NCI-H1105 (cell line): ENCODE measurements around the gene GTPBP4.
"Not testable (repeated sequence)": the region's sequence is repeated elsewhere in the genome, so short reads cannot be mapped to it uniquely, and the experiment has no call there.

ENCODE experiments used
- DNase-seq: peaks from one replicate; lab custom pipeline; 2025; lab: John Stamatoyannopoulos, UW

GTPBP4 gene

DNA sequence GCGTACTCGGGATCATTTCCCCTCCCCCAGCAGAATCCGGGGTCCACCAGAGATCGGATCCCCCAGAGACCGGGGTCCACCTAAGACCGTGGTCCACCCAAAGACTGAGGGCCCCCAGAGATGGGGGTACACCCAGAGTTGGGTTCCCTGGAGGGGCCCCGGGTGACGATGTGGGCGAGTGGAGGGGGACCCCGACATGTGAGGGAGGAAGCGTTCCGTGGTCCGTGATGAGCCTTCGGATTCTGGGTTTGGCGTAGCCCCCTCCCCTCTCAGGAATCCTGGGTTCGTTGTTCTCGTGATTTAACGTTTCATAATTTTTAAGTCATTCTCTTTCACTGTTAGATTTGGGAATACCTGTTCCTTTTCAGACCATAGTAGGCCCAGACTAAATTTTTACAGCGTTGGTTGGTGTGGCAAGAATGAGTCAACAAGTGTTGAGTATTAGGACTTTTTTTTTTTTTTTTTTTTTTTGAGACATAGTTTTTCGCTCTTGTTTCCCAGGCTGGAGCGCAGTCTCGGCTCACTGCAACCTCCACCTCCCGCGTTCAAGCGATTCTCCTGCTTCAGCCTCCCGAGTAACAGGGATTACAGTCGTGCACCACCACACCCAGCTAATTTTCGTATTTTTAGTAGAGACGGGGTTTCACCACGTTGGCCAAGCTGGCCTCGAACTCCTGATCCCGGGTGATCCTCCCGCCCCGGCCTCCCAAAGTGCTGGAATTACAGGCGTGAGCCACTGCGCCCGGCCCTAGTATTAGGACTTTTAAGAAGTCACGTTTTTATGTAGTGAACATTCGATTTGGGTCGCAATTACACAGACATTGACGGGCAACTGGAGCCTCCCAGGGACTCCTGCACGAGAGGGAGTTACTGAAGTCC, 672 bp downstream of the GTPBP4 start:
- no peak for DNase-seq

DNA sequence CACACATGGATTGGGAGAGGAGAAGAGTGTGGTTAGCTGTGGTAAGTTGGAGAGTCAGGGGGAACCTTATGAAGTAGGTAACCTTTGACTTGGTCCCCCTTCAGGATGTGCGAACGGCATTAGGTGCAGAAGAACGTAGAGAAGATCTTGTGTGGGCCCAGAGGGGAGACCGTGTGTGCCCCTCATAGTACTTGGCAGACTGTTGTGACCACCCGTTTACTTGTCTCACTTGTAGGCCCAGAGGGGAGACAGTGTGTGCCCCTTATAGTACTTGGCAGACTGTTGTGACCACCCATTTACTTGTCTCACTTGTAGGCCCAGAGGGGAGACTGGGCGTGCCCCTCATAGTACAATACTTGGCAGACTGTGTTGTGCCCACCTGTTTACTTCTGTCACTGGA, 2.6 kb downstream of the GTPBP4 start:
- no peak for DNase-seq

DNA sequence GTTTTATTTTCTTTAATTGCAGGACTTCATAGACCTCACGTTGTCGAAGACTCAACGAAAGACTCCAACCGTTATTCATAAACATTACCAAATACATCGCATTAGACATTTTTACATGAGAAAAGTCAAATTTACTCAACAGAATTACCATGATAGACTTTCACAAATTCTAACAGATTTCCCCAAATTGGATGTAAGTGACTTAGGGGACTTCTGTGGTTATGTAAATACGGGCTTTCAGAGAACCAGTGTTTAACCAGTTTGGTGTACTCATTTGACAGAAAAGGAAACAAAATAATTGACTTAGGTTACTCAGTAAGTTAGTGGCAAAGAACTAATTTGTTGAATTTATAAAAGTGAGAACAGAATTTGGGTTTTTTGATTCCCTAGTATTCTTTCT, 4.2 kb downstream of the GTPBP4 start:
- DNase-seq: no peak

DNA sequence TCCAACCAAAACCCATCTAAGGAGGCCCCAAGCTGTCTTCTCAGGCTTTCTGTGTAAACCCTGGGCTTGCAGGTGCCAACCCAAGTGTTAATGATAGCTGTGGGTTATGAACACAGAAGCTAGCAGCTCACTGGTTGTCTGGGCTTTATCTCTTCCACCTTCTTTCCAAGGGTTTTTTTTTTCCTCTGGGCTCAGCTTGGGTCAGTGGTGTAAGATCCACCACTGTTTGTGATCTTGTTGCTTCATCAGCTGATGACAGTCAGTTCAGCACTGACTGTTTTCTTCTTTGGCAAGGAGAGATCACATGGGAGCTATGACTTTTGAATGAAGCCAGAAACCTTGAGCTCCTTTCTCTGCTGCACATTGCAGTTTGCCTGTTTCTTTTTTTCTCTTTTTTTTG, 4.6 kb downstream of the GTPBP4 start:
- DNase-seq: no peak

DNA sequence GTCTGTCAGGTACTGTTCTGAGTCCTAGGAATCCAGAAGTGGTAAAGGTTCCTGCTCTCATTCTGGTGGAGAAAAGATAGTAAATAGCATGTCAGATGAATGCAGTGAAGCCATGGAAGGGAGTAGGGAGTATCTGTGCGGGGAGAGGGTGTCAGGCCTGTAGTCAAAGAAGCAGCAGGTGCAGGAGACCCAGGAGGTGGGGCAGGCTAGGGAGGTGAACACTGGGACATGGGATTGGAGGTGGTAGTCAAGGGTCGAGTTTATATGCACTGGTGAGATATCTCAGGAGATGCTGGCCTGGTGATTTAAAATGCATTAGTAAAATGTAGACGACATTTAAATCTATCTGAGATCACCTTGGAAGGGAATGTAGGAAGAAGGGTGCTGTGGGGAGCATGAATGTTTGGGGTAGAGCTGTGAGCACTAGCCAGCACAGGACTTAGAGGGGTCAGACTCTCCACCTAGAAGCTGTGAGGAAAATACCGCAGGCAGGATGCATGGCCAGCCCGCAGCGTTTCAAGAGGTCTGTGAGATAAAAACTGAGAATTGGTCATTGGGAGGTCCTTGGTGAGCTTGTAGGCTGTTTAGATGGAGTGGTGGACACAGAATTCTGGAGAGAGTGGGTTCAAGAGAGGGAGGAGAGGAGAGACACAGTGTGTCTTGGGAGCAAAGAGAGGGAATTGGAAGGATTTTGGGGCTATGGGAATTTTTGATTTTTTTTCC, 6.8 kb downstream of the GTPBP4 start:
- no peak for DNase-seq

DNA sequence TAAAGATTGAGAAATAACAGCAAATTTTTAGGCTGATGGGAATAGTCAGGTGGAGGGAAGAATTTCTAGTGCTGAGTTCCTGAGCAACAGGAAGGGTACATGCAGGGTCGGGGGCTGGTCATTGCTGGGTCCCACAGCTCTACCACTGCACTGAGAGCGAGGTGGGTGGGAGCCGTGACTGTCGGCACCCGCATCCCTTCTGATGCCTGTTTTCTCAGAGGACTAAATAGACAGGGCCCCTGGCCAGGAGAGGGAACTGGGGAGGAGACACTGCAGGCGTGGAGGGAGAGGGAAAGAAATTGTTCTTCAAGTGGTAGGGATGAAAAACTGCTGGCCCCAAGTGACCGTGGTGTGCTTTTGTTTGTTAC, 7.3 kb downstream of the GTPBP4 start:
- no peak for DNase-seq

DNA sequence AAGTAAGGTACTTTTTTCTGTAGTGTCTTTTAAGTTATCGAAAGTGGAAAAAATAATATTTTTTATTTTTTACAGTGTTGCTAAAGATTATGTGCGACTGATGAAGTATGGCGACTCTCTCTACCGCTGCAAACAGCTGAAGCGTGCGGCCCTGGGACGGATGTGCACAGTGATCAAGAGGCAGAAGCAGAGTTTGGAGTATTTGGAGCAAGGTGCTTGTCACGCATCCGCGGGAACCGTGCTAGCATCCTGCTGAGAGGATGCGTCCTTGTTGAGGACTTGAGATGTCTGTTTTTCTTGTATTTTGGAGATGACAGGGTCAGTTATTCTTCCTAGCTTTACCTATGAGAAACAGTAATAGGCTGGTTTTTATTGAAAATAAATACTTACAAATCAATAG, 7.8 kb downstream of the GTPBP4 start:
- no peak for DNase-seq

DNA sequence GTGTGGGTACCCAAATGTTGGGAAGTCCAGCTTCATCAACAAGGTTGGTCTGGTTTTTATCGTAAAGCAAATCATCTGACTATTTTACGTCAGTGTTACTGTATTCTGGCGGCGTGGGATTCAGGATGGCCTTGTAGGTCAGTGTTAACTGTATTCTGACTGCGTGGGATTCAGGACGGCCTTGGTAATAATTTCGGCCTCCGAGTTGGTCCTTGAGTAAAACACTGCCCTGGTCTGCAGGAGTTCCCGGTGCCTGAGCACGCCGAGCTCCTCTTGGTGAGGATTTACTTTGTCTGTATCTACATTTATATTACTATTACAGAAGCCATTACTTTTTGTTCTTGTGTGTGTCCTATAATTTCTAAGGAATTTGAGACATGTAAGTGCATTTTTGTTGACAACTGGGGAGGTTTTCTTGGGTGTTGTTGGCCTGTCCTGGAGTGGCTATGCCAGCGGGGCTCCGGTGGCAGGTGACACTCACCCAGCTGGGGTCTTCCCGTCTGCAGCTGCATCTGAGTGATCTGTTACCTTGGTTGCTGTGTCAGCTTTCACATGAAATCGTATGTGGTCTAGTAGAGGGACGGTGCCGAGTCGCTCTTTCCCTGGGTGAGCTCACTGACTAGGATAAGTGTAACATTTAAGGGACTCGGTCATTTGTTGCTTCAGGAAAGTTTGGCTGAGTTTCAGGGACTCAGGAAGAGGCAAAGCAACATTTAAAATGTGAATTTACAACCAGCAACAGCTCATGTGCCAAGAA, 9.2 kb downstream of the GTPBP4 start:
- DNase-seq: no peak

DNA sequence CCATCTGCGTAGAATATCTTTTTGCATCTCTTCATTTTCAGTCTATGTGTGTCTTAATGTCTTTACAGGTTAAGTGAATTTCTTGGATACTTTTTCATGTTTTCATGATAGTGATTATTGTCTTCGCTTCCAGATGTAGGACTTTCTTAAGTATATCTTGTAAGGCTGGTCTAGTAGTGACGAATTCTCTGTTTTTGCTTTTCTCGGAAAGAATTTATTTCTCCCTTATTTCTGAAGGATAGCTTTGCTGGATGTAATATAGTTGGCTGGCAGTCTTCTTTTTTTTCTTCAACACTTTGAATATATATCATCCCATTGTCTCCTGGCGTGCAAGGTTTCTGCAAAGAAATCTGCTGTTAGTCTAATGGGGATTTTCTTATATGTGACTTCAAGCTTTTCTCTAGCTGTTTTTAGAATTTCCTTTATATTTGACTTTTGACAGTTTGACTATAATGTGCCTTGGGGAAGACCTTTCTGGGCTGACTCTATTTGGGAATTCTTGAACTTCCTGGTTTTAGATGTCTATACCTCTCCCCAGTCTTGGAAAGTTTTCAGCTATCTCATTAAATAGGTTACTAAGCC, 14.3 kb downstream of the GTPBP4 start:
- no peak for DNase-seq

DNA sequence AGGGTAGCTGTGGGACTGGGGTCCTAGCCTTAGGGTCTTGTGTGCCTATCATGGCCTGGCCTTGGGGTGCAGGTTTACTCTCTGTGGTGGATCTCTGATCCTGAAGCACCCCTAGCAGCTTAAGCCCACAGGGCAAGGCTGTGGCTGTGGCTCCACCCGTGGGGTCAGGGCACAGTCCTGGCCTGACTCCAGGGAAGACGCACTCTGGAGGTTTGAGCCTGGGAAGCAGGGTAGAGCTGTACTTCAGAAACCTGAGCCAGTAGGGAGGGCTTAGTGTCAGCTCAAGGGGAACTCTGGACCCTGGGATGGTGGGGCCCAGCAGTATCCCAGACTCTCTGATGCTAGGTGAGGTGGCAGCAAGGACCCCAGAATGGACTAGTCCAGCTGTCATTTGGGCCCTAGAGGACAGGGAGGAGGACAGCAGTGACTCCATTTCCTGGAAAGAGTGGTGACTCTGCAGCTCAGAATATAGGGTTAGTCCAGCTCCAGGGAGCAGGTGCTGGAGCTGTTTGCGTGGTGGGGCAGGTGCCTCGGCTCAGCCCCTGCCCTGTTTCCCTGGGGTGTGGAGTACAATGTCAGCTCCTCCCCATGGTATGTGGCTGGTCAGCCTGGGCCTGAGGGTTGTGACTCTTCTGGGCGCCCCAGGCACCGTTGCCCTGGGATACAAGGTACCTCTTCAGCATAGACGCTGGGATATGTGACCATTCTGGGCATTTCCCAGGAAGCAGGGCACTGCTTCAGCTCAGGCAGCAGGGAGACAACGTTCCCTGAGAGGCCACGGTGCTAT, 15.8 kb downstream of the GTPBP4 start:
- no peak for DNase-seq

DNA sequence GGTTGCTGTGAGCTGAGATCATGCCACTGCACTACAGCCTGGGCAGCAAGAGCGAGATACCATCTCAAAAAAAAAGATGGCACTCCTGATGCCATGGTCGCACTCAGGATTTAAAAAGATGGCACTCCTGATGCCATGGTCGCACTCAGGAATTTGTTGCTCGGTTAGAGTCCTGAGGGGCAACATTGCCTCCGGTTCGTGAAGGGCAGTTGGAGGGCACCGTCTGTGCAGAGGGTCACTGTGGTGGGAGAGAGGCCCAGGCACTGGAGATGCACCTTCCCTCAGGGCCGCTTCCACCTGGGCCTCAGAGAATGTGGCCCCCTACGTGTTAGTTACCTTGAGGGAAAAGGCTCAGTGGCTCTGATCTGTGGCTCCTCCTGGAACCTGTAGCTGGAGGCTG, 18.3 kb downstream of the GTPBP4 start:
- DNase-seq: no peak

DNA sequence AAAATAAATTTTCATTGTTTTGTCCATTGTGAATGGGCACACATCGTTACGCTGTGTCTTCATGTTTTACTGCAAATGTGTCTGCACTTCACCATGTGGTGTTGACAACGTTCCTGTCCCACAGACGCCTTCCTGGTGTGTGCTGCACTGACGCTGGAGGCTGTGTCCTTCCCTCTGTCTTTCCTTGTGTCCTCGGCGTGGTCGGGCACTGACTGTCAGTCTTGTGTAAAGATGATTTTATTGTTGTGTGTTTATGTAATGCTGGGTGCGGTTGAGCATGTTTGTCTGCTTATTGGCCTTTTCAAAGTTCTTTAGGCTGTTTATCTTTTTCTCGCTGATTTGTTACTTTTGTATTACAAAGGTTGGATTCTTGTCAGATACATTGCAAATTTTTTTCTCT, 19.3 kb downstream of the GTPBP4 start:
- no peak for DNase-seq

DNA sequence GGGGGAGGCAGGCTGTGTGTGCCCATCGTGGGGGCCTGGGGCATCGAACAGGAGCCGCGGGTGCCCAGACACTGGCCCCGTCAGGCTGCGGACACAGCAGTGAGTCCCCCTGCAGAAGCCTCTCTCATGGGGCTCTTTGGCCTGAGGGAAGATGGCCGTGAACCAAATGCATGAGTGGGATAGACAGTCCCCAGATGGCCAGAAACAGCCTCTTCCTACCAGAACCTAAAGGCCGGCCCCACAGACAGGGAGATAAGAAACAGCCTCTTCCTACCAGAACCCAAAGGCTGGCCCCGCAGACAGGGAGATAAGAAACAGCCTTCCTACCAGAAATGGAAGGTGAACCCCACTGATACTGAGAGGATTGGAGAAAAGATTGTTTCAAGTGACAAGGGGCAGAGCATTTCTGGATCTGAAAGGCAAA, 20.8 kb downstream of the GTPBP4 start:
- no peak for DNase-seq

DNA sequence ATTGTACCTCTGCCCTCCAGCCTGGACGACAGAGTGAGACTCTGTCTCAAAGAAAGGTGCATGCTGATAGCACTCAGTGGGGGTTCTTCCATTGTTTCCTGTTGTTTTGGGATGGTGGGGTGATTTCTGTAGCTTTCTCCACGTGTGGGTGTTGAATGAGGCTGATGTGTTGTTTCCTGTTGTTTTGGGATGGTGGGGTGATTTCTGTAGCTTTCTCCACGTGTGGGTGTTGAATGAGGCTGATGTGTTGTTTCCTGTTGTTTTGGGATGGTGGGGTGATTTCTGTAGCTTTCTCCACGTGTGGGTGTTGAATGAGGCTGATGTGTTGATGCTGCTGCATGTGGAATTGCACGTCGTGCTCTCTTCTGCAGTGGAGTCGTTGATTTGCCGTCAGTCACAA, 21.7 kb downstream of the GTPBP4 start:
- not testable (repeated sequence) for DNase-seq

DNA sequence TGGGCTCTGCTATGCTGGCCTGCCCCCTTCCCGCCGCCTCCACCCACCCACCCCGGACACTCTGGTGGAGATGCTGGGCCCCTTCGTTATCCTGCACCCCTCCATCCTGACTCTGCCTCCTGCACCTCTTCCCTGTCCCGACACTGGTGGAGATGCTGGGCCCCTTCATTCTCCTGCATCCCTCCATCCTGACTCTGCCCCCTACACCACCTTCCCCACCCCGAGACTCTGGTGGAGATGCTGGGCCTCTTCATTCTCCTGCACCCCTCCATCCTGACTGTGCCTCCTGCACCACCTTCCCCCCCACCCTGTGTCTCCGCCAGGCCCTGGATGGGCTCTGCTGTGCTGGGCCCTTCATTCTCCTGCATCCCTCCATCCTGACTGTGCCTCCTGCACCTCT, 22.5 kb downstream of the GTPBP4 start:
- DNase-seq: no peak

DNA sequence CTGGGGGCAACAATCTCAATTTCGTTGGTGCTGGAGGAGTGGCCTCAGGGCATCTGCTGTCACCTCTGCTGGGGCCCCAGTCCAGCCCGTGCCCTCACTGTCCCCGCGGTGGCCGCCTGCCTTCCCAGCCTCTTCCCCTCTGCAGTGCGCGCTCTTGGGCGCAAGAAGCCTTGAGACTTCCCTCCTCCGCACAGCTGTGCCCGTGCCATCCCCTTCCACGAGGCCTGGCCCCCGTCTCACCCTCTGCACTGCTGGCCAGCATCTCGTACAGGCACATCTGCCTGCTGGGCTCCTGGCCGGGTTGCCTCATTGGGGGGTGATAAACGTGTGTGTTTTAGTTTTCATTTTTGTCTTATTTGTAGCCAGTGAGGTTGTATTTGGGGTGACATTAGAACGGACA, 23.5 kb downstream of the GTPBP4 start:
- DNase-seq: no peak

DNA sequence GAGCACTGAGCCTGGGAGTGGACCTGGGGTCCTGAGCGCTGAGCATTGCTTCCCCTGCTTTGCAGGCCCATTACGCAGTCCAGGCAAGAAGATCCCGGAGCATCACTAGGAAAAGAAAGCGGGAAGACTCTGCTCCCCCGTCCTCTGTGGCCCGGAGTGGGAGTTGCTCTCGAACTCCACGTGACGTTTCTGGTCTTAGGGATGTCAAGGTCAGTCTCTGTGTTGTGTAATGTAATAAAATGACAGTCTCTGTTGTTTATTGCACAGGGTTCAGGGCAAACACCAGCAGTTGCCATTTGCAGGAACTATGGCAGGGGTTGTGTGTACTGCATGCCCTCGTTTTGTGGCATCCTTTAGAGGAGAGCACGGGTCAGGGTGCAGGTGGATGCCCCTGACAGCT, 27.5 kb downstream of the GTPBP4 start:
- no peak for DNase-seq

DNA sequence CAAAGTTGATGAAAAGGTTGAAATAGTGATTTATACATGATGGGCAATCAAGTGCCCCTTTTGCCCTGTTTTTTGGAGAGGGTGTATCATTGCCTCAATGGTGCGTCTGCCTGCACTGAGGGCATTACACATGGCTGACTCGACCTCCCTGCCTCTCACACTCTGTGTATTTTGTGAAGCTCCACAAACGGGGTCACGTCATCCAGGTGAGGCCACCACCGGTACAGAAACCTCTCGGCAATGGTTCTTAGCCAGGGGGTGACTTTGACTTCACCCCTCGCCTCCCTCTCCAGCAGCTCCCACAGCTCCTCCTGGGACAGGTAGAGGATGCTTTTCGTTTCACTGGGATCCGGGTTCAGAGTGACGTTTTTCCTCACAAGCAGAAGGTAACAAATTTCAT, 31.1 kb downstream of the GTPBP4 start:
- no peak for DNase-seq

DNA sequence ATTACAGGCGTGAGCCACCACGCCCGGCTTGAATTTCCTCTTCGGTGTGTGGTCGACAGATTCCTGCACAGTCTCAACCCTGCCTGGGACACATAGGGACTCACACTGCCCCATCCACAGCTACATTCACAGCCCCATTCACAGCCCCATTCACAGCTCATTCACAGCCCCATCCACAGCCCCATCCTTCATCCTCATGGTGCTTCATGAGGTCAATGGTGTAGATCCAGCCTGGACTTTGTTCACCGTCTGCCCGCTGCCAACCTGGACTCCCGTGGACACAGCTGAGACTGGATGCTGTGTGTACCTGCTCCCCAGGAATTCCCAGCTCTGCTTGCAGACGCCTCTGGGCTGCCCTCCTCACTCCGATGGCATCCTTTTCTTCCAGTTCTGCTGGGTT, 32.2 kb downstream of the GTPBP4 start:
- DNase-seq: no peak

DNA sequence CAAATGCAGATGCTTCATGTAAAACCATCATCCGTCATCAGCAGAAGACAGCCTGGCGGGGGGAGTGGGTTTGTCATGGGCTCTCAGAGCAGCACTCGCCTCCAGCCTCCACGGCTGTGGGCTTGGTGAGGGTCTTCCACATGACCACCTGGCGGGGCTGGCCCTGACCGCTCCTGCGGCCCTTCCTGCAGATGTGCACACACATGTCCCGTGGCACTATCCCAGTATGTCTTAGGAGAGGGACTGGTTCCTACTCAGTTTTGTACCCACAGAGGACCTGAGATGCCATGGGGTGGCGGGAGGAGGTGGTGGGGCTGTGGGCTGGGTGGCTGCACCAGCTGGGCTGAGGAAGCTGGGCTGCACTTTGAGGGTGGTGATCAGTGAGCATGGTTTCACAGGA, 32.7 kb downstream of the GTPBP4 start:
- no peak for DNase-seq

DNA sequence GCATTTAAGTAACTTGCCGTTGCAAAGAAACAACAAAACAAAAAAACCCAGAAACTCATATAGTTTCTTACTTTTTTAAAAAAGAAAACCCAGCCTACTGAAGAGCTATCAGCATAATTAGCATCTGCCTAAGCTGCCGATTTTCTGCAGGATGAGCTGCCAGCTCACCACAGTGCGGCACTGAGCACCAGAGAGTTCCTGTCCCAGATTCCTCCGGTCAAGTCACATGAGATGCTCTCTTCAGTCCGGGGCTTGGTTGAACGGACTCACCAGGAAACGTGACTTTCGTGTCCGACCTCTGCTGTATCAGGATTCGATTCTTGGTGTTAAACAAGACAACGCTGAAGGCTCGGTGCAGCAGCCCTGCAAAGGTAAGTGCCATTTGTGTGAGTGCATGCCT, 34.2 kb downstream of the GTPBP4 start:
- no peak for DNase-seq

DNA sequence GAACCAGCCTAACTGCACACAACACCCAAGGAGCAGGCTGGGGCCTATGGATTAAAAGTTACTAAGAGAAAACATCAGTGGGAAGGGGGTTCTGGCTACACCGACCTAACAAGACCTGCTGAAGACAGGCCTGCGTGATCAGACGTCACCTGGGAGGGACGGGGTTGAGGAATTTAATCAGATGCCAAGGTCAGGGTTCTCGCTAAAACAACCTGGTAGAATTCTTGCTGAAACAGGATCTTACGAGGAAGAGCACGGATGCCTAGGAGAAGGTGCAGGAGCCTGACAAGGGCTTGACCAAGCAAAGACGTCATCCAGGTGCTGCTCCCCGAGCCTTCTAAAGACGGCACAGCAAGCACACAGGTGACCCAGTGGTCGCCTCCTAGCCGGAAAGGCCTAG, 35.9 kb downstream of the GTPBP4 start:
- DNase-seq: no peak
